SK-N-MC (cell line): ENCODE data around the gene SQSTM1.

Experiments used
- DNase-seq: peaks from one replicate; pipeline ENCODE4 v3.0.0-alpha.2; 2011; ENCODE audit warnings: low read depth, low spot score
- H3K27ac ChIP-seq: fragments of 200-600 bp; sonication (generic); 2 replicates; pipeline ENCODE4 v1.5.1; 2016; ENCODE audit warnings: mixed run types
- H3K36me3 ChIP-seq: fragments of 200-600 bp; sonication (generic); 2 replicates; pipeline ENCODE4 v1.6.1; 2017; ENCODE audit warnings: antibody characterized with exemption, low read length, mixed read lengths; ENCODE audit not compliant: insufficient read depth
- H3K4me3 ChIP-seq: fragments of 200-600 bp; sonication (generic); 2 replicates; pipeline ENCODE4 v1.5.1; 2016
- H3K9ac ChIP-seq: fragments of 200-600 bp; sonication (generic); 2 replicates; pipeline ENCODE4 v1.8.0; 2017; ENCODE audit warnings: mixed run types, mixed read lengths; ENCODE audit not compliant: insufficient read length
- H3K9me3 ChIP-seq: fragments of 200-600 bp; sonication (generic); 2 replicates; pipeline ENCODE4 v1.6.1; 2017; ENCODE audit warnings: low read depth, mild to moderate bottlenecking, antibody characterized with exemption, low read length, moderate library complexity, mixed read lengths
- EZH2 ChIP-seq: fragments of 200-600 bp; sonication (generic); IDR thresholded peaks from one replicate; pipeline ENCODE4 v1.6.1; 2017; ENCODE audit warnings: antibody characterized with exemption
- FOXP2 ChIP-seq: optimal IDR thresholded peaks from 2 replicates; pipeline ENCODE3; 2011; ENCODE audit warnings: mild to moderate bottlenecking, moderate library complexity; ENCODE audit not compliant: insufficient read depth; ENCODE audit errors: extremely low read length, control extremely low read depth
- POLR2AphosphoS5 ChIP-seq: IDR thresholded peaks from 2 replicates; pipeline ENCODE4 v1.6.1; 2012; ENCODE audit warnings: mild to moderate bottlenecking, low read depth, low read length, borderline replicate concordance

Gene SQSTM1

DNA sequence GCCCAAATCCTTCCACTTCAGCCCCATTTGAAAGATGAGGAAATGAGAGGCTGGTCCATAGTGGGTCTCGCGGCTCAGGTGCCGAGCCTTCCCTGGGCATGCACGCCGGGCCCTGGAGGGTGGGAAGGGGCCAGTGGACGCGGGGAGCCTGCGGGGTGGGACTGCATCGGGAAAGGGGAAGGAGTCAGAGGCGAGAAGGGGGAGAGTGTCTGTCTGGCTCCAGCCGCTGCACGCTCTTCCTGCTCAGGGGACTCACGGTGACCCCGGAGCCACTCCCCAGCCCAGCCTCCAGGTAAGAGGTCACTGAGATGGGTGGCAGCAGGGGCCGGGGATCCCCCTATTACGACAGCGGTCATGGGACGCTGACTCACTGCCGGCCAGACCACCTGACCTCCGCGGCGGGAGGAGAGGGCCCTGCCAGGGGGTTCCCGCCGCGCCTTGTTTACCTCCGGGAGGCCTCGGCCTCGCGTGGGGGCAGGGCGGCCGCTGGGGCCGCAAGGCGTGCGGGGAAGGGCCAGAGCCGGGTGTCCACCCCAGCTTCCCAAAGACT, 1.9 kb upstream of the SQSTM1 start:
- no peak for DNase-seq
- H3K4me3 ChIP-seq = no peak overlapping the region
- no peak overlapping the region for H3K27ac ChIP-seq

GRCh38 chr5:179819296-179820126, 1.2 kb upstream of the SQSTM1 start:
- no peak for TF ChIP-seq EZH2
- TF ChIP-seq FOXP2 = no peak
- no peak for TF ChIP-seq POLR2AphosphoS5
- Histone ChIP-seq H3K36me3 (no peaks in the 10 kb centered on the region; the same call in 1 of the 2 replicates), H3K9ac (peak overlapping the region; percentile 85)

More for the DNA sequence above, 1.9 kb upstream of the SQSTM1 start:
- Histone ChIP-seq H3K9ac (no peak overlapping the region), H3K36me3 (peaks cover 6% of the 10 kb centered on the region; the same call in 1 of the 2 replicates), H3K9me3 (no peaks in the 10 kb centered on the region)
- TF ChIP-seq POLR2AphosphoS5 (no peak), FOXP2 (no peak), EZH2 (no peak)

GRCh38 chr5:179820127-179820482, 600 bp upstream of the SQSTM1 start:
- TF ChIP-seq POLR2AphosphoS5 = no peak
- TF ChIP-seq FOXP2 = no peak
- no peak for TF ChIP-seq EZH2
- Histone ChIP-seq H3K4me3 (peak overlapping the region; percentile 92), H3K36me3 (peaks cover 6% of the 10 kb centered on the region; the same call in 1 of the 2 replicates), H3K9ac (peak overlapping the region; percentile 85), H3K27ac (peak overlapping the region; percentile 84), H3K9me3 (no peaks in the 10 kb centered on the region)
- no peak for DNase-seq

More at GRCh38 chr5:179819296-179820126, 1.2 kb upstream of the SQSTM1 start:
- Histone ChIP-seq H3K9me3 (no peaks in the 10 kb centered on the region), H3K4me3 (no peak overlapping the region), H3K27ac (0 out of 2 replicates have a peak overlapping the region, but pooled peaks have one; percentile 13)
- DNase-seq = no peak

GRCh38 chr5:179821298-179822058, 773 bp downstream of the SQSTM1 start:
- DNase-seq = no peak
- H3K4me3 ChIP-seq = peak overlapping the region; percentile 92
- TF ChIP-seq FOXP2 (peak; percentile 30), POLR2AphosphoS5 (peak; percentile 19; the same call in 1 of the 2 replicates), EZH2 (no peak)
- no peak overlapping the region for H3K27ac ChIP-seq
- no peaks in the 10 kb centered on the region for H3K9me3 ChIP-seq
- H3K36me3 ChIP-seq = peaks cover 12% of the 10 kb centered on the region; the same call in 1 of the 2 replicates
- H3K9ac ChIP-seq = peak overlapping the region; percentile 85

GRCh38 chr5:179822059-179822432, 1.3 kb downstream of the SQSTM1 start:
- Histone ChIP-seq H3K9ac (peak overlapping the region; percentile 39), H3K36me3 (peaks cover 17% of the 10 kb centered on the region; the same call in 1 of the 2 replicates), H3K4me3 (peak overlapping the region; percentile 92), H3K9me3 (no peaks in the 10 kb centered on the region), H3K27ac (no peak overlapping the region)
- DNase-seq = no peak
- TF ChIP-seq FOXP2 (no peak), EZH2 (no peak), POLR2AphosphoS5 (no peak)

DNA sequence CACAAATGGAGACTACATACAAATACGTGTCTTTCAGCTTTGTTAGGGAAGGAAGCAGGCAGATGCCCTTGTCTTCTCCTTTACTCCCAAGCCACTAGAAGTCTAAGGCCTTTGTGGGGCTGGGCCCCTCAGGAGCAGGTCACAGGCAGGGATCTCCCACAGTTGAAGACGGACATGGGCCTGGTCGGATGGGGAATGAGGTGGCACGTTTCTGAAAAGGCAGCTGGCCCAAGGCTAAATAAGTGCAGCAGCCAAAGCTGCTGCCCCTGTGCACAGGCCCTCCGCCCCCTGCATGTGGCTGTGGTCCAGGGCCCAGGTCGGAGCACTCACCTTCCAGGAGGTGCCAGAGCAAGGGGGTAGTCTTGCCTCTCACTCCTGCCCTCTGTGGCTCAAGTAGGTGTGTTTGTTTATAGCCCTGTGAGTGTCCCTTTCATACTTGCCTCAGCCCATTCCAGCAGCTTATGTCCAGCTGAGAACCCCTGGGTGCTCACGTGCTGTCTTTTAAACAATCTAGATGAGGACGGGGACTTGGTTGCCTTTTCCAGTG, 1.8 kb downstream of the SQSTM1 start:
- H3K9ac ChIP-seq = peak overlapping the region; percentile 39
- H3K36me3 ChIP-seq = peaks cover 17% of the 10 kb centered on the region; the same call in 1 of the 2 replicates

GRCh38 chr5:179823937-179824744, 3.4 kb downstream of the SQSTM1 start:
- H3K4me3 ChIP-seq = no peak overlapping the region
- DNase-seq = no peak
- H3K27ac ChIP-seq = no peak overlapping the region
- no peaks in the 10 kb centered on the region for H3K9me3 ChIP-seq
- peaks cover 28% of the 10 kb centered on the region for H3K36me3 ChIP-seq
- no peak overlapping the region for H3K9ac ChIP-seq
- TF ChIP-seq FOXP2 (no peak), POLR2AphosphoS5 (no peak)

More for the DNA sequence above, 1.8 kb downstream of the SQSTM1 start:
- Histone ChIP-seq H3K9me3 (no peaks in the 10 kb centered on the region), H3K27ac (no peak overlapping the region), H3K4me3 (peak overlapping the region; percentile 92; the same call in 1 of the 2 replicates)
- no peak for DNase-seq
- TF ChIP-seq POLR2AphosphoS5 (no peak), FOXP2 (no peak), EZH2 (no peak)

GRCh38 chr5:179824745-179825112, 4.0 kb downstream of the SQSTM1 start:
- H3K4me3 ChIP-seq = no peak overlapping the region
- H3K9ac ChIP-seq = no peak overlapping the region
- no peak for TF ChIP-seq EZH2
- no peak for TF ChIP-seq FOXP2
- no peak for TF ChIP-seq POLR2AphosphoS5
- peaks cover 33% of the 10 kb centered on the region for H3K36me3 ChIP-seq
- DNase-seq = no peak
- no peaks in the 10 kb centered on the region for H3K9me3 ChIP-seq
- no peak overlapping the region for H3K27ac ChIP-seq
